Stimulated activated CD4-positive, alpha-beta T cell treated with anti-CD3 and anti-CD28 coated beads, Interleukin-1b, Interleukin-23, amount 100 ng/mL, for 1 hour (primary cell): ENCODE data around the gene ZNF821.
A peak's percentile ranks its signal among the peaks of the same experiment; 100 is the strongest.
"Not testable (repeated sequence)": the region's sequence is repeated elsewhere in the genome, so short reads cannot be mapped to it uniquely, and the experiment has no call there.

ENCODE experiments used
- DNase-seq, 2 donors: peaks; one replicate each; pipeline ENCODE4 v3.0.0-alpha.2; 2020; ENCODE audit warnings: low read depth in 2 of 2

ZNF821 gene

GRCh38 chr16:71902656-71903365 lies 18.8 kb upstream of the ZNF821 start:
- no peak for DNase-seq

DNA sequence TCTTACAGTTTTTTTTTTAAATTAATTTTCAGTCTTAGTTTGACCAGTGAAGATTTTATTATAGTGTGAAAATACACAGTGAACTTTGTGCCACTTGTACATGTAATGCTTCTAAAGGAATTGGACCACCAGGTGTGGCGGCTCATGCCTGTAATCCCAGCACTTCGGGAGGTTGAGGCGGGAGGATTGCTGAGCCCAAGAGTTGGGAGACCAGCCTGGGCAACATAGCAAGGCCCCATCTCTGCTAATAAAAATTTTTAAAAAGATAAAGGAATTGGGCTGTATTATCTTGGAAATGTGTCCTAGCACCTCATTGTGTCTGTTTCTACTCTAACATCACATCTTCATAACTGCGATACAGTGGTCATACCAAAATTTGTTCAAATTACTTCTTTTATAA lies 15.2 kb upstream of the ZNF821 start:
- no peak for DNase-seq

- no peak for DNase-seq
Observed at GRCh38 chr16:71896764-71897368, 12.9 kb upstream of the ZNF821 start.

- peak in 1 of 2 donors; percentile 12 for DNase-seq
Observed at GRCh38 chr16:71895679-71896365, 11.8 kb upstream of the ZNF821 start.

DNA sequence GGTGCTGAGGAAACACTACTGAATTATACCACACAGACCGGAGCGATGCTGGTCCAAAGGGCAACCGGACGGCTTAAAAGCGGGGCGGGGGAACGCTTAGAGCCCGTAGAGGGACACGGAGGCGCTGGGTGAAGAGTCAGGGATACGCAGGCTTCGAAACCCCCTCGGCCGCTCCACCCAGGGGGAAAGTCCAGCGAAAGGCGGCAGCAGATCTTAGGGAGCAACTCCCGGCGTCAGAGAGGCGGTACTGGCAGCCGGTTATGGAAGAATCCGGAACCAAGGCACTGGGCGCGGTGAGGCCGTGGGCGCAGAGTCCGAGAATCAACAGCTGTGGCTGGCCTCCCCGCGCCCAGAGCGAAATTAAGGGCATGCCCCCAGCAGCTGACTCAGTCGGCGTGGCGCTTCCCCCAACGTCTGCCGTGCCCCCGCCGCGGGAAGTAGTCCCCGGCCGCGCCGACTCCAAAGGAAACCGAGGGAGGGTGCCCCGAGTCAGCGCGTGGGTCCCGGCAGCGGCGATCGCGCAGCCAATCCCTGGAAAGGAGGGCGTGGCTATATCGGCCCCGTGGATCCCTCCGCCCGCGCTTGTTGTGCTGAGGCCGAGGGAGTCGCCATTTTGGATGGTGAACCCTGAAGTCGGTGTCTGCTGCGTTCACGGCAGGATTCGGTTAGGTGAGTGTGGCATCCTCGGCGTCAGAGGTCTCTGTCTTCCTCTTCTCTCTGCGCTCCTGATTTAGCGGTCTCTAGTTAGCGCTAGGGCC lies 11.1 kb upstream of the ZNF821 start, which contains the start of gene IST1:
Gene IST1, plus strand, starts transcription at position 611 of the 758 bp plus-strand sequence. CDS start 20,110 bp downstream, outside the sequence.
- peak; percentile 92 to 94 for DNase-seq

GRCh38 chr16:71894229-71894920 lies 10.4 kb upstream of the ZNF821 start:
- DNase-seq = peak in 1 of 2 donors; percentile 12

DNA sequence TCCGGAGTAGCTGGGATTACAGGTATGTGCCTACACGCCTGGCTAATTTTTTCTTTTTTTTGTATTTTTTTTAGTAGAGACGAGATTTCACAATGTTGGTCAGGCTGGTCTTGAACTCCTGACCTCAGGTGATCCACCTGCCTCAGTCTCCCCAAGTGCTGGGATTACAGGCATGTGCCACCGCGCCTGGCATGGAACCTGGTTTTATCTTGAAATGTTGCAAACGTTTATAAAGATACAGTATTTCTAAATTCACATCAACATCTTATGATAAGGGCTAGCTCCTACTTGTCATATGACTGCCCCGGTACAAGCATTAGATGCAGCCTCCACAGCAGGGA lies 9.9 kb upstream of the ZNF821 start:
- no peak for DNase-seq

GRCh38 chr16:71889147-71889546 lies 5.2 kb upstream of the ZNF821 start:
- DNase-seq = no peak

GRCh38 chr16:71885261-71885650 lies 1.3 kb upstream of the ZNF821 start:
- DNase-seq = no peak

- DNase-seq = peak; percentile 16 to 40
Observed at GRCh38 chr16:71883168-71883848, 674 bp downstream of the ZNF821 start.

GRCh38 chr16:71882505-71883167 lies 1.3 kb downstream of the ZNF821 start:
- peak; percentile 55 to 64 for DNase-seq

- DNase-seq = no peak
Observed at GRCh38 chr16:71880176-71880575, 3.8 kb downstream of the ZNF821 start.

- no peak for DNase-seq
Observed at GRCh38 chr16:71878911-71879310, 5.1 kb downstream of the ZNF821 start.

GRCh38 chr16:71873199-71873598 lies 10.8 kb downstream of the ZNF821 start:
- DNase-seq = no peak

DNA sequence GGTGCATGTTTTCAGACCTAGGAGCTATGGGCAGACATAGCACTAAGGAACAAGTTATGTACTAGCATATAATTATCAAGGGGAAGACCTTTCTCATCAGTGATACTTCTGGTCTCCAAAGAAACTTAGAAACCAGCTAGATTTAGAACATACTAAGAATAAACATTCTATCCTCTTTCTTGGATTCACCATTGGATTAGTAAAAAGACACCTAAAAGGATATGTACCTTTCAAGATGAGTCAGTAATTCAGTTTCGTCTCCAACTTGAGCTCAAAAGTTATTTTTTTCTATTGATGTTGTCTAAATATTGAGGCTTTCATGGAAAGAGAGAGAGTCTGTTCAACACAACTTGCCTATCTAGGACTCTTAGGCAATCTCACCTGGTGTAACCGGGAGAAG lies 13.2 kb downstream of the ZNF821 start:
- DNase-seq = no peak

DNA sequence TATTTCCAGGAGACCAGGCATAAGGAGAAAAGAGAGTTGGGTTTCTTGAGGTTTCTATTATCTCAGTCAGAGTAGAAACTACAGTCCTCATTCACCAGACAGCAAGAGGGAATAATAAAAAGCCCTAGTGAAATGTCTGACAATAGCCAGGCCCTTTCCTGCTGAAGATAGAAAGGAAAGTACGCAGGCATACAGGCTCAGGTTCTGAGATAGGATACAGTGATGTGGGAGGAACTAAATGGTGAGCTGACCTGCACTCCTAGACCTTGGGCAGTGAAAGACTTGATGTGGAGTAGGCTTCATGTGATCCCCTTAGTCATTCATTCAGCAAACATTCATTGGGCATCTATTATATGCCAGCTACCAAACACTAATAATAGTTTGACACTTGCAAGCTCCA lies 14.9 kb downstream of the ZNF821 start:
- DNase-seq = no peak

- no peak for DNase-seq
Observed at GRCh38 chr16:71867939-71868338, 16.0 kb downstream of the ZNF821 start.

GRCh38 chr16:71867175-71867574 lies 16.8 kb downstream of the ZNF821 start:
- not testable (repeated sequence) for DNase-seq

DNA sequence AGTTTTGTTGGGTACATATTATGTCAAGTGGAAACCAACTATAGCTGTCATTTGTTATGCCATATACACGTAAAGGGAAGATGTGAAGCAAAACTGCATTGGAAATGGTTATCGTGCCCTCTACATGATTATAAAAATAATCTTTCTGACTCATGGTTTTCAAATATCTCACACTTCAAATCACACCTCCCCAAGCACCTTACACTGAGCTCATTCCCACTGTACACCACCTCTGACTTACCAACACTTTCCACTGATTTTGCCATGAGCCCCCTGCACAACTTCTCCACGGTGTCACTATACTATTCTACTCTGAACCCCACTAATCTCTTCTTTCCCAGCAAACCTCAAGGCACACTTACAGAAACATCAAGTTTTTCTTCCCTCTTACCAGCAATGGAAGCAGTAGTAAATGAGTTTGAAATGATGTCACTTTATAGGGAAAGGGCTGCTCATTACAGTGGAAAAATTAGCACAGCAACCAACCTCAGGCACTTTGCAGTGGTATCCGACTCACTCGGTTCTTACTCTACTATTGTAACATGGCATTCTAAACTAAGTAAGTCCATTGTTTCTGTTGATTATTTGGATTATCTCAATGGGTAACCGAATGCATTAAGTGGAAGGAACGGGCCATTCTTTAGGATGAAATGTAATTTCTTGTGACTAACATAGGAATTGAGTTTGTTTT lies 18.7 kb downstream of the ZNF821 start:
- DNase-seq = no peak

GRCh38 chr16:71863995-71864394 lies 20.0 kb downstream of the ZNF821 start:
- no peak for DNase-seq
